Measurements from ENCODE around the gene TOP3B.

TOP3B gene, protein sequence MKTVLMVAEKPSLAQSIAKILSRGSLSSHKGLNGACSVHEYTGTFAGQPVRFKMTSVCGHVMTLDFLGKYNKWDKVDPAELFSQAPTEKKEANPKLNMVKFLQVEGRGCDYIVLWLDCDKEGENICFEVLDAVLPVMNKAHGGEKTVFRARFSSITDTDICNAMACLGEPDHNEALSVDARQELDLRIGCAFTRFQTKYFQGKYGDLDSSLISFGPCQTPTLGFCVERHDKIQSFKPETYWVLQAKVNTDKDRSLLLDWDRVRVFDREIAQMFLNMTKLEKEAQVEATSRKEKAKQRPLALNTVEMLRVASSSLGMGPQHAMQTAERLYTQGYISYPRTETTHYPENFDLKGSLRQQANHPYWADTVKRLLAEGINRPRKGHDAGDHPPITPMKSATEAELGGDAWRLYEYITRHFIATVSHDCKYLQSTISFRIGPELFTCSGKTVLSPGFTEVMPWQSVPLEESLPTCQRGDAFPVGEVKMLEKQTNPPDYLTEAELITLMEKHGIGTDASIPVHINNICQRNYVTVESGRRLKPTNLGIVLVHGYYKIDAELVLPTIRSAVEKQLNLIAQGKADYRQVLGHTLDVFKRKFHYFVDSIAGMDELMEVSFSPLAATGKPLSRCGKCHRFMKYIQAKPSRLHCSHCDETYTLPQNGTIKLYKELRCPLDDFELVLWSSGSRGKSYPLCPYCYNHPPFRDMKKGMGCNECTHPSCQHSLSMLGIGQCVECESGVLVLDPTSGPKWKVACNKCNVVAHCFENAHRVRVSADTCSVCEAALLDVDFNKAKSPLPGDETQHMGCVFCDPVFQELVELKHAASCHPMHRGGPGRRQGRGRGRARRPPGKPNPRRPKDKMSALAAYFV

GRCh38 chr22:21982338-21982965 lies at the start of gene TOP3B:
Gene TOP3B (minus strand): TSS chr22:21982787. CDS start chr22:21975709, 7,078 bp downstream.
- peak; percentile 89 for DNase-seq (ENCODE audit: low spot score)

DNA sequence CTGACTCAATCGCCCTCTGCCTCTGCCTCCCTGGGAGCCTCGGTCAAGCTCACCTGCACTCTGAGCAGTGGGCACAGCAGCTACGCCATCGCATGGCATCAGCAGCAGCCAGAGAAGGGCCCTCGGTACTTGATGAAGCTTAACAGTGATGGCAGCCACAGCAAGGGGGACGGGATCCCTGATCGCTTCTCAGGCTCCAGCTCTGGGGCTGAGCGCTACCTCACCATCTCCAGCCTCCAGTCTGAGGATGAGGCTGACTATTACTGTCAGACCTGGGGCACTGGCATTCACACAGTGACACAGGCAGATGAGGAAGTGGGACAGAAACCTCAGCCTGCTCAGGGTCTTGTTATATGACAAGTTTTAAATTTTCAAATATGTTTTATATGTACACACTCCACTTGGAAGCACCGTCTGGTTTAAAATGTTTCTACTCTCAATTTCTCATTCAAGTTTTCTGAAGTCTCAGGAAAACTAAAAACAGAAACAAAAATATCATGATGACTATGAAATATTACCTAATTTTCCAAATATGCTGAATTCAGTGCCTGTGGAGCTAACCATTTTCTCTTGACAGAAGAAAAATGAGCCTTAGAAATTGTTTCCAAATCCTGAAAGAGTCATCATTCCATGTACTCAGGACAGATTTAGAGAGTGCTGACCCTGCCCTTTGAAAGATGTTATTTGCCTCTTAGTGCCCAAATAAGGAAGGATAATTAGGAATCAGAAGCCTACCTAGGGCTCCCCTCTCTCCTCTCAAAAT lies 48.8 kb upstream of the TOP3B start:
- no peak for DNase-seq (ENCODE audit: low spot score)

DNA sequence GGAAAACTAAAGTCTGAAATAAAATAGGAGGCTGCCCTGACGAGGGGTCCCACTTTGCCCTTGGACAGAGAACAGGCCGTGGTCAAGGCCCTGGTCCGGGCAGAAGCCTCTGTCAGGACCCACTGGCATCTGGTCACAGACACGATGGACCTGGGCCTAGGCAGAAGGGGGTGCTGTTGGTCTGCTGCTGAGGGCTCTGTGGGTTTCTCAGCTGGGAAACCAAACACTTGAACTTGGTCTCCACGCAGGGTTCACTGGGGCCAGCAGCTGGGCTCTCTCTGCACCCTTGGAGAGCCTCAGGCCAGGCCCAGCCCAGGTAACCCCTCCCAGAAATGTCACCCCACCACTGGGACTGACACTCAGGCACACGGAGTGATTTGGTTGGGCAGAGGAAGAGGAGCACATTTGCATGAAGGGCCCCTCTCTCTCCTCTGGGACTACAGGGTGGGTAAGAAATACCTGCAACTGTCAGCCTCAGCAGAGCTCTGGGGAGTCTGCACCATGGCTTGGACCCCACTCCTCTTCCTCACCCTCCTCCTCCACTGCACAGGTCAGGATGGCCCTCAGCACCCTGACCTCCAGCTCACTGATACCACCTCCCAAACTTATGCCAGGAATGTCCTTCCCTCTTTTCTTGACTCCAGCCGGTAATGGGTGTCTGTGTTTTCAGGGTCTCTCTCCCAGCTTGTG lies 48.1 kb upstream of the TOP3B start:
- DNase-seq (ENCODE audit: low spot score) = no peak

- no peak for DNase-seq (ENCODE audit: low spot score)
Observed at GRCh38 chr22:22027955-22028354, 45.4 kb upstream of the TOP3B start.

DNA sequence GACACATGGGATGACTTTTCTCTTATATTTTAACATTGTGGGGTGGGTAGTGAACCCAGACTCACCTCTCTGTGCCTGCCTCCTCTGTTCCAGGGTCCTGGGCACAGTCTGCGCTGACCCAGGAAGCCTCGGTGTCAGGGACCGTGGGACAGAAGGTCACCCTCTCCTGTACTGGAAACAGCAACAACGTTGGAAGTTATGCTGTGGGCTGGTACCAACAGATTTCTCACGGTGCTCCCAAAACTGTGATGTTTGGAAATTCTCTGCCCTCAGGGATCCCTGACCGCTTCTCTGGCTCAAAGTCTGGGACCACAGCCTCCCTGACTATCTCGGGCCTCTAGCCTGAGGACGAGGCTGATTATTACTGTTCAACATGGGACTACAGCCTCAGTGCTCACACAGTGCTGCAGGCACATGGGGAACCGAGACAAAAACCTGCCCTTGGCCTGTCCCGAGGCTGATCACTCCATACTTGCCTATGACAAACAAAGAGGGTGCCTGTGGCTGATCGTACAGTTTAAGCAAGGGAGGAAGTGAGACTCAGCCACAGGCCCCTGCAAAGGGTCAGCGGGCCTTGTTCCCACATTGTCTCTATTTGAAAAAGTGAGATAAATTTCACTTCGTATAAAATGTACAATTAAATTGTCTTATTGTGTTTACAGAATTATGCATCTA lies 43.7 kb upstream of the TOP3B start:
- no peak for DNase-seq (ENCODE audit: low spot score)

DNA sequence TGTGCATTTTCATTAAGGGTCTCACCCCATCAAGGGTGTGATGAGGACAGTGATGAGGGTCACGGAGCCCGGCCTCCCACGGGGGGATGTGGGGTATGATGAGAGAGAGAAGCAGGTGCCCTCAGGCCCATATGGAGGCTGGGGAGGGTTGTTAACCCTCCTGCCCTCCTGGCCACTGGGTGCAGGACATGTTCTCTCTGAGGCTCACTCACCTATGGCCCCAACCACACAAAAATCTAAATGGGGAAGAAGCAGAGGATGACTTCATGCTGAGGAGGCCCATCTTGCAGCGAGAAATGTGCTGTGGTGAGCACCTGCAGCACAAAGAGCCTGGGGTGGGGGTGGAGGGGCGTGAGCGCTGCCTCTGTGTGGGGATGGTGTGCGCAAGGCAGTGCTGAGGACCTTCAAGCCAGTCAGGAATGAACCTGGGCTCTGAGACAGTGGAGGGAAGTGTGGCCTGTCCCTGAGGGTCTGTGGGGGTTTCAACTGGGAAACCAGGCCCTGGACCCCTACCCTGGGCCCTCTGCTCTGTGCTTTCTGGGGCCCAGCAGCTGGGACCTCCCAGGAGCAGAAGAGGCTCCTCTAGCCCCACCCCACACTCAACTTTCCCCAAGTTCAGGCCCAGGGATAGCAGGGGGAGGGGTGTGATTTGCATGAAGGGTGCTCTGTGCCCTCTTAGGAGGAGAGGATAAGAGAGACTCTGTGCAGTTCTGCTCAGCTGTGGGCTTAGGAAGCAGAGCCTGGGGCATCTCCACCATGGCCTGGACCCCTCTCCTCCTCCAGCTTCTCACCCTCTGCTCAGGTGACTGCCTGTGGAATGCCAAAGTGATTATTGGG lies 43.0 kb upstream of the TOP3B start:
- DNase-seq (ENCODE audit: low spot score) = peak; percentile 31

- no peak for DNase-seq (ENCODE audit: low spot score)
Observed at GRCh38 chr22:22024440-22024839, 41.9 kb upstream of the TOP3B start.

- DNase-seq (ENCODE audit: low spot score) = no peak
Observed at GRCh38 chr22:22023581-22024137, 41.1 kb upstream of the TOP3B start.

GRCh38 chr22:22022947-22023534 lies 40.5 kb upstream of the TOP3B start:
- DNase-seq (ENCODE audit: low spot score) = no peak

DNA sequence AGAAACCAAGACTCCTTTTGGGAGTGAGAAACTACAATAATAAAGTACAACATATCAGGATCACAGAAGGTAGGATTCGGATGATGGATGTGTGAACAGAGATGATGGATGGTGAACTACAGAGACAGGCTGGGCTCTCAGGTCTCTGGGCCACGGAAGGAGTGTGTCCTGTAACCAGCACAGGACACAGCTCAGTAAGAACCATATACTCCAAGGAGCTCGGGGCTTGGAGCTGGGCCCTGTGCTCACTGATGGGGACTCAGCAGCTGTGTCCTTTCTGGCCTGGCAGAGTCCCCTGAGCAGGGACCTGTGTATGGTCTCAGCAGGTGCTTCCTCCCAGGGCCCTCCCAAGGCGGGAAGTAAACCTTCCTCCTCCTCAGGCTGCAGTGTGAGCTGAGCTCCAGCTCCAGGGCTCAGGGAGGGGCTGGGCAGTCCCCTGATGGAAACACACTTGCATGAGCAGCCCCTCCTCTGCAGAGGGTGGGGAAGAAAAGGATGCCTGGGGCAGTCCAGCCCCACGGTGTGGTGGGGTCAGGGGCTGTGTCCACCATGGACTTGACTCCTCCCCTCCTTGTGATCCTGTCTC lies 39.8 kb upstream of the TOP3B start:
- no peak for DNase-seq (ENCODE audit: low spot score)

- no peak for DNase-seq (ENCODE audit: low spot score)
Observed at GRCh38 chr22:22021162-22021750, 38.7 kb upstream of the TOP3B start.

- DNase-seq (ENCODE audit: low spot score) = no peak
Observed at GRCh38 chr22:22020425-22020852, 37.9 kb upstream of the TOP3B start.

DNA sequence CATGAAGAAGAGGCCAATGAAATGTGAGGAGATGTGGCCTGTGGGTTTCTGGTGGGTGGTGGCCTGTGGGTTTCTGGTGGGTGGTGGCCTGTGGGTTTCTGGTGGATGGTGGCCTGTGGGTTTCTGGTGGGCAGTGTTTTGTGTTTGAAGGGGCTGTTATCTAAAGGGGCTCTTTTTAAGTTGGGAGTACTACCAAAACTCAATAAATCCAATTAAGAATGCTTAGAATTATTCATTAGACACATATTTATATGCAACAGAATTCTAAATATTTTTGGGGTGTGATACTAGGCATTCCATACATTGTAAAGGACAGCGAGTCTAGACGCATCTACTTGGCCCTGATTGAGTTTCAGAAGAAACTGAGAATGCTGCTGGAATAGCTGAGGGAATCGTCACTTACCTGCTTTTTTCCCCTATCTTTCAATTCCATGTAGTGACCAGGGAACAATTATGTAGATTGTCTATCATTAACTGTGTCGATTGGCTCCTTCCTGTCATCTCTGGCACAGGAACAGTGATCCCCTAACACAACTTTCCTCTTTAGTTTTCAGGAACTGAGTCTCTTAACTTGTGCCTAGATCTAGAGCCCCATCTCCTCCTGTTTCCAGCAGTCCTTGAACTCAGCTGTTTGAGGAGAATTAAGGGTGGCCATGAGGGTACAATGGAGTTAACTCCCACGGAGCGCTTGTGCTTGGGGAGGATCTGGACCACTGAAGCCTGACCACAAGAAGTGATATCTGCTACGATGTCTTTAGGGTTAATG lies 37.3 kb upstream of the TOP3B start:
- DNase-seq (ENCODE audit: low spot score) = no peak

GRCh38 chr22:22018825-22019658 lies 36.5 kb upstream of the TOP3B start:
- DNase-seq (ENCODE audit: low spot score) = no peak

DNA sequence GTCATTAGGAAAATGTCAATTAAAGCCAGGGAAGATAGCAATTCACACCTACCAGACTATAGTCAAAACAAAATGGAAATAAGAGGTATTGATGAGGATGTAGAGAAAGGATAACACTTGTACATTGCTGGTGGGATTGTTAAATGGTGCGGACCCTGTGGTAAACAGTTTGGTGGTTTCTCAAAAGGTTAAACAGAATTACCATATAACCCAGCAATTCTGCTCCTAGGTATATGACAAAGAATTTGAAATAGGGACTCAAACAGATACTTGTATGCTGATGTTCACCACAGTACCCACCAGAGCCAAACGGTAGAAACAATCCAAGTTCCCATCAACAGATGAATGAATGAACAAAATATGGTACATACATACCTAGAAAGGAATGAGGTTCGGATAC lies 33.0 kb upstream of the TOP3B start:
- no peak for DNase-seq (ENCODE audit: low spot score)

DNA sequence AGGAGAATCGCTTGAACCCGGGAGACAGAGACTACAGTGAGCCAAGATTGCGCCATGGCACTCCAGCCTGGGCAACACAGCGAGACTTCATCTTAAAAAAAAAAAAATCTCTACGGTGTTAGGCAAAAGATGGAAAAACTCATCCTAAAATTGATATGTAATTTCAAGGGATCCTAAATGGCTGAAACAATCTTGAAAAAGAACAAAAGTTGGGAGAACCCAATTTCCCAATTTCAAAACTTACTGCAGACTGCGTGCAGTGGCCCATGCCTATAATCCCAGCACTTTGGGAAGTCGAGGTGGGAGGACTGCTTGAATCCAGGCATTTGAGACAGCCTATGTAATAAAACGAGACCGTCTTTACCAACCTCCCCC lies 31.7 kb upstream of the TOP3B start:
- DNase-seq (ENCODE audit: low spot score) = no peak

Measured in ecto neural progenitor cell (in vitro differentiated cells).